K562 (cell line): ENCODE results near the gene POMP. TPM values are rescaled to one million over a fixed set of nuclear protein-coding genes. Genes with fewer than 3 reads are reported as not detected.

Source experiments
- ELK3 ChIP-seq: fragments of 450-650 bp; formaldehyde crosslinking; IDR thresholded peaks from 2 replicates; pipeline ENCODE4 v1.4.0; 2020; ENCODE audit warnings: mild to moderate bottlenecking
- FOXJ3 ChIP-seq: sonication (generic); formaldehyde crosslinking; IDR thresholded peaks from 2 replicates; pipeline ENCODE4 v1.4.0; 2020; ENCODE audit warnings: mild to moderate bottlenecking, missing genetic modification reagents
- GMEB1 ChIP-seq: fragments of 250-450 bp; sonication (Bioruptor Pico); IDR thresholded peaks from 2 replicates; pipeline ENCODE4 v1.4.0; 2020; ENCODE audit warnings: mild to moderate bottlenecking
- GTF2E2 ChIP-seq: fragments of 200-800 bp; sonication (Bioruptor generic); IDR thresholded peaks from 2 replicates; pipeline ENCODE4 v1.6.1; 2016; ENCODE audit warnings: missing genetic modification characterization, missing compliant biosample characterization
- IFI16 ChIP-seq: fragments of 250-450 bp; sonication (Bioruptor Pico); IDR thresholded peaks from 2 replicates; pipeline ENCODE4 v2.1.2; 2022; ENCODE audit warnings: mild to moderate bottlenecking, inconsistent platforms
- L3MBTL2 ChIP-seq: fragments of 450-650 bp; IDR thresholded peaks from 2 replicates; pipeline ENCODE4 v1.6.1; 2016; ENCODE audit warnings: mild to moderate bottlenecking, moderate library complexity
- MCM7 ChIP-seq, 2 experiments: fragments of 450-650 bp; IDR thresholded peaks; 2 replicates each; pipeline ENCODE4 v1.6.1; 2016 to 2018
- MEIS2 ChIP-seq: fragments of 450-650 bp; IDR thresholded peaks from 2 replicates; pipeline ENCODE4 v1.6.1; 2014; ENCODE audit warnings: mild to moderate bottlenecking; ENCODE audit not compliant: partially characterized antibody
- MTA3 ChIP-seq: fragments of 450-650 bp; formaldehyde crosslinking; IDR thresholded peaks from 2 replicates; pipeline ENCODE4 v1.6.1; 2017; ENCODE audit warnings: mild to moderate bottlenecking, borderline replicate concordance
- NFE2 ChIP-seq: IDR thresholded peaks from 2 replicates; pipeline ENCODE4 v1.6.1; 2014; ENCODE audit warnings: antibody characterized with exemption, low read depth
- NFRKB ChIP-seq: fragments of 450-650 bp; IDR thresholded peaks from 2 replicates; pipeline ENCODE4 v1.6.1; 2016; ENCODE audit warnings: low read depth
- NR4A1 ChIP-seq, 2 experiments: fragments of 250-450 bp in 1 of 2; fragments of 450-650 bp in 1 of 2; sonication (Bioruptor Pico) in 1 of 2; IDR thresholded peaks; 2 replicates each; pipeline versions ENCODE4 v1.4.0 to v1.6.1; 2016 to 2020; ENCODE audit warnings: mild to moderate bottlenecking in 2 of 2, missing compliant biosample characterization in 1 of 2, missing genetic modification characterization in 1 of 2, moderate library complexity in 1 of 2
- OTX1 ChIP-seq: fragments of 450-650 bp; formaldehyde crosslinking; IDR thresholded peaks from 2 replicates; pipeline ENCODE4 v1.4.0; 2022; ENCODE audit warnings: mild to moderate bottlenecking
- POLR2AphosphoS5 ChIP-seq: IDR thresholded peaks from 2 replicates; pipeline ENCODE4 v1.6.1; 2011; ENCODE audit warnings: mild to moderate bottlenecking, low read depth, low read length, moderate library complexity; ENCODE audit not compliant: control insufficient read depth, insufficient read depth
- POLR2B ChIP-seq: fragments of 450-650 bp; IDR thresholded peaks from 2 replicates; pipeline ENCODE4 v1.6.1; 2018; ENCODE audit warnings: low read depth; ENCODE audit not compliant: partially characterized antibody
- RB1 ChIP-seq: fragments of 450-650 bp; IDR thresholded peaks from 2 replicates; pipeline ENCODE4 v1.6.1; 2017; ENCODE audit warnings: low read depth, mild to moderate bottlenecking
- SETDB1 ChIP-seq: IDR thresholded peaks from one replicate; pipeline ENCODE4 v1.6.1; 2012; ENCODE audit warnings: low read length, control low read depth, inconsistent platforms
- SMARCC2 ChIP-seq: fragments of 450-650 bp; IDR thresholded peaks from 2 replicates; pipeline ENCODE4 v1.6.1; 2017; ENCODE audit warnings: antibody characterized with exemption, moderate library complexity, mild to moderate bottlenecking, low read depth
- TCF7 ChIP-seq: sonication (generic); IDR thresholded peaks from 2 replicates; pipeline ENCODE4 v1.6.1; 2016; ENCODE audit warnings: antibody characterized with exemption, borderline replicate concordance
- TEAD4 ChIP-seq, 2 experiments: sonication (generic) in 1 of 2; formaldehyde crosslinking in 1 of 2; IDR thresholded peaks; 2 replicates each; pipeline versions ENCODE4 v1.6.1 to v1.8.0; 2012 to 2022; ENCODE audit warnings: borderline replicate concordance in 1 of 2, inconsistent platforms in 1 of 2, low read length in 1 of 2, mild to moderate bottlenecking in 1 of 2, missing genetic modification reagents in 1 of 2
- ZEB2 ChIP-seq: fragments of 450-650 bp; IDR thresholded peaks from 2 replicates; pipeline ENCODE4 v1.6.1; 2016
- ZFP36 ChIP-seq: fragments of 150-350 bp; IDR thresholded peaks from 2 replicates; pipeline ENCODE4 v1.6.1; 2018; ENCODE audit warnings: low read length, low read depth; ENCODE audit not compliant: partially characterized antibody
- ZHX1 ChIP-seq: fragments of 150-350 bp; conservative IDR thresholded peaks from 2 replicates; pipeline ENCODE4 v1.6.1; 2014; ENCODE audit warnings: low read length
- ZNF239 ChIP-seq: fragments of 250-450 bp; sonication (Bioruptor Pico); IDR thresholded peaks from 2 replicates; pipeline ENCODE4 v1.4.0; 2020; ENCODE audit warnings: mild to moderate bottlenecking
- ZNF561 ChIP-seq: fragments of 450-650 bp; formaldehyde crosslinking; conservative IDR thresholded peaks from 2 replicates; pipeline ENCODE4 v1.4.0; 2020; ENCODE audit warnings: mild to moderate bottlenecking, moderate library complexity
- ZNF57 ChIP-seq: fragments of 450-650 bp; formaldehyde crosslinking; IDR thresholded peaks from 2 replicates; pipeline ENCODE4 v1.4.0; 2020; ENCODE audit warnings: mild to moderate bottlenecking, moderate library complexity
- ZNF76 ChIP-seq: fragments of 250-450 bp; sonication (Bioruptor Pico); IDR thresholded peaks from 2 replicates; pipeline ENCODE4 v1.4.0; 2020; ENCODE audit warnings: mild to moderate bottlenecking, moderate library complexity, borderline replicate concordance
- polyA plus RNA-seq, 8 experiments: library from polyadenylated mRNA; depleted of rRNA in 4 of 8; stranded (reverse) in 5 of 8; unstranded in 3 of 8; fragments of >200 nt; fragmentation: Nextera tagmentation in 2 of 8; fragmentation: Illumina TruSeq in 1 of 8; extraction: Ambion mirVana in 2 of 8; extraction: Trizol in 1 of 8; gene quantifications; 2 replicates each; pipeline versions ENCODE4 v1.2.1 to v1.2.3, GENCODE V29; 2011 to 2014; ENCODE audit warnings: inconsistent platforms in 1 of 8, missing spikeins in 1 of 8
- total RNA-seq, 7 experiments: library from RNA; depleted of rRNA in 6 of 7; stranded (reverse); fragments of >200 nt in 6 of 7; fragmentation: Illumina TruSeq in 2 of 7; extraction: Trizol in 2 of 7; gene quantifications; 2 replicates each; pipeline versions ENCODE4 v1.2.1 to v1.2.3, GENCODE V29; 2011 to 2021; ENCODE audit warnings: low replicate concordance in 1 of 7

The POMP gene
- total and polyA plus RNA-seq, 9 of the 15 experiments (the other 6 are each of a cell fraction or from before 2014, with no cell fraction given) = 69.2 to 647 (median 118) TPM

- TF ChIP-seq ZHX1 (no peak), ZNF239 (CRISPR knock-in tag) (no peak), ELK3 (CRISPR knock-in tag) (no peak), OTX1 (no peak), IFI16 (CRISPR knock-in tag) (no peak), SETDB1 (no peak), ZNF57 (CRISPR knock-in tag) (no peak), MTA3 (no peak), ZNF76 (CRISPR knock-in tag) (no peak), ZNF561 (CRISPR knock-in tag) (no peak), NFRKB (no peak), GMEB1 (CRISPR knock-in tag) (no peak), POLR2AphosphoS5 (no peak), NFE2 (no peak), ZFP36 (no peak), GTF2E2 (tag) (no peak), ZEB2 (no peak), RB1 (no peak), POLR2B (no peak), L3MBTL2 (no peak), MCM7 (IDR thresholded peaks at IDR 0.05) (no peak), NR4A1 (CRISPR knock-in tag; IDR thresholded peaks at IDR 0.05) (no peak), NR4A1 (tag; IDR thresholded peaks at IDR 0.05) (no peak), MEIS2 (no peak), TCF7 (no peak), TEAD4 (IDR thresholded peaks at IDR 0.05; ENCODE audit: low read length) (no peak), TEAD4 (CRISPR knock-in tag; IDR thresholded peaks at IDR 0.05; ENCODE audit: borderline replicate concordance) (no peak), FOXJ3 (CRISPR knock-in tag) (no peak), SMARCC2 (no peak)
Measured at GRCh38 chr13:28636677-28637317, 22.1 kb upstream of the POMP start (continued).
